ENCODE data around the gene HSF2.

- no peak for TF ChIP-seq CTCF (IDR thresholded peaks at IDR 0.05)
- TF ChIP-seq POLR2A (IDR thresholded peaks at IDR 0.05): no peak
Measured at GRCh38 chr6:122361314-122361979, 38.0 kb upstream of the HSF2 start.

Data from esophagus squamous epithelium (tissue), 4 donors.